H1 (cell line): ENCODE measurements around the gene EPB41L2. TPM values are rescaled to one million over a fixed set of nuclear protein-coding genes. Genes with fewer than 3 reads are reported as not detected.

Experiments
- CTCF ChIA-PET: fragments of 300-600 bp; sonication (Branson Sonifier 250); formaldehyde crosslinking; loops from one replicate; lab custom pipeline; 2021; ENCODE audit not compliant: partially characterized antibody; lab: Charles Lee
- POLR2A ChIA-PET: fragments of 300-600 bp; sonication (Branson Sonifier 250); formaldehyde crosslinking; loops from one replicate; lab custom pipeline; 2021; ENCODE audit warnings: inconsistent platforms; ENCODE audit not compliant: partially characterized antibody; lab: Charles Lee
- DNase-seq, 2 experiments: peaks; one replicate each; pipeline versions ENCODE4 v3.0.0 to v3.0.0-alpha.2; 2010 to 2022; ENCODE audit warnings: low spot score in 2 of 2, low read depth in 1 of 2, mixed read lengths in 1 of 2
- FAIRE-seq: peaks from 2 replicates; lab custom pipeline; 2011; peaks lifted over from hg19 to GRCh38; lab: Jason Lieb, UNC
- H2AFZ ChIP-seq: 2 replicates; pipeline ENCODE4 v1.8.1; 2012; ENCODE audit warnings: low read length, inconsistent platforms
- H2AK5ac ChIP-seq: 2 replicates; pipeline ENCODE4 v1.6.1; 2013; ENCODE audit warnings: low read depth, low read length
- H2BK120ac ChIP-seq: replicated peaks from 2 replicates; pipeline ENCODE3; 2013; ENCODE audit warnings: low read depth, low read length, inconsistent platforms
- H2BK12ac ChIP-seq: 2 replicates; pipeline ENCODE4 v1.6.1; 2013; ENCODE audit warnings: low read depth, low read length
- H2BK15ac ChIP-seq: 2 replicates; pipeline ENCODE4 v1.6.1; 2013; ENCODE audit warnings: low read length
- H2BK20ac ChIP-seq: 2 replicates; pipeline ENCODE4 v1.6.1; 2013; ENCODE audit warnings: low read length
- H2BK5ac ChIP-seq: 2 replicates; pipeline ENCODE4 v1.6.1; 2013; ENCODE audit warnings: low read depth, low read length
- H3K14ac ChIP-seq: 2 replicates; pipeline ENCODE4 v1.6.1; 2013; ENCODE audit warnings: inconsistent platforms; ENCODE audit not compliant: insufficient read length
- H3K18ac ChIP-seq: 2 replicates; pipeline ENCODE4 v1.6.1; 2013; ENCODE audit warnings: low read length; ENCODE audit errors: extremely low read depth
- H3K23ac ChIP-seq: 2 replicates; pipeline ENCODE4 v1.6.1; 2013; ENCODE audit warnings: inconsistent platforms; ENCODE audit not compliant: insufficient read length
- H3K23me2 ChIP-seq: 2 replicates; pipeline ENCODE4 v1.6.1; 2013; ENCODE audit warnings: low read depth, low read length
- H3K27ac ChIP-seq: 2 replicates; pipeline ENCODE4 v1.6.1; 2011; ENCODE audit warnings: low read depth, low read length, inconsistent platforms
- H3K27me3 ChIP-seq, 4 experiments: replicated peaks in 1 of 4; 1 replicate in 1 of 4; 2 replicates in 3 of 4; pipeline versions ENCODE4 v1.6.1 to v1.8.1; 2011 to 2013; ENCODE audit warnings: low read length in 3 of 4, mild to moderate bottlenecking in 3 of 4, inconsistent platforms in 2 of 4, mixed read lengths in 2 of 4, moderate library complexity in 1 of 4; ENCODE audit not compliant: control insufficient read depth in 3 of 4, insufficient read depth in 3 of 4; ENCODE audit errors: extremely low read depth in 1 of 4
- H3K36me3 ChIP-seq, 4 experiments: 2 replicates each; pipeline versions ENCODE4 v1.6.1 to v1.8.1; 2011 to 2013; ENCODE audit warnings: mild to moderate bottlenecking in 4 of 4, low read length in 3 of 4, moderate library complexity in 2 of 4, control low read depth in 1 of 4, inconsistent platforms in 1 of 4; ENCODE audit not compliant: insufficient read depth in 4 of 4, control insufficient read depth in 2 of 4
- H3K4ac ChIP-seq: replicated peaks from 2 replicates; pipeline ENCODE3; 2013; ENCODE audit warnings: low read length, low read depth, mixed read lengths, inconsistent platforms; ENCODE audit not compliant: insufficient read length
- H3K4me1 ChIP-seq, 4 experiments: replicated peaks in 1 of 4; 1 replicate in 1 of 4; 2 replicates in 3 of 4; pipeline versions ENCODE4 v1.6.1 to v1.8.1; 2011 to 2013; ENCODE audit warnings: low read length in 3 of 4, inconsistent platforms in 2 of 4, mixed read lengths in 1 of 4; ENCODE audit not compliant: insufficient read depth in 4 of 4, control insufficient read depth in 3 of 4
- H3K4me2 ChIP-seq, 2 experiments: 2 replicates each; pipeline versions ENCODE4 v1.6.1 to v1.8.1; 2011 to 2013; ENCODE audit warnings: low read depth in 2 of 2, low read length in 2 of 2, control low read depth in 1 of 2, inconsistent platforms in 1 of 2, mild to moderate bottlenecking in 1 of 2; ENCODE audit not compliant: insufficient read depth in 1 of 2
- H3K4me3 ChIP-seq, 4 experiments: fragments of 200-600, 300-600 bp in 1 of 4; sonication (generic), shearing (Covaris generic), sonication (Bioruptor Twin) in 1 of 4; 2 replicates each; pipeline versions ENCODE4 v1.5.1 to v1.8.1; 2011 to 2016; ENCODE audit warnings: low read length in 4 of 4, low read depth in 3 of 4, control low read depth in 2 of 4, inconsistent platforms in 2 of 4, mild to moderate bottlenecking in 2 of 4, mixed read lengths in 1 of 4, moderate library complexity in 1 of 4; ENCODE audit not compliant: insufficient read depth in 2 of 4; ENCODE audit errors: extremely low read depth in 1 of 4
- H3K56ac ChIP-seq: replicated peaks from 2 replicates; pipeline ENCODE3; 2013; ENCODE audit warnings: low read depth, mild to moderate bottlenecking, mixed read lengths, low read length, inconsistent platforms; ENCODE audit not compliant: insufficient read length
- H3K79me1 ChIP-seq: 2 replicates; pipeline ENCODE4 v1.6.1; 2013; ENCODE audit warnings: low read depth, low read length, control low read depth
- H3K79me2 ChIP-seq, 2 experiments: 2 replicates each; pipeline versions ENCODE4 v1.6.1 to v1.8.1; 2012 to 2013; ENCODE audit warnings: low read length in 2 of 2, mild to moderate bottlenecking in 2 of 2, inconsistent platforms in 1 of 2; ENCODE audit not compliant: insufficient read depth in 2 of 2, control insufficient read depth in 1 of 2
- H3K9ac ChIP-seq, 4 experiments: replicated peaks in 1 of 4; 1 replicate in 1 of 4; 2 replicates in 3 of 4; pipeline versions ENCODE4 v1.6.1 to v1.8.1; 2011 to 2013; ENCODE audit warnings: low read depth in 3 of 4, low read length in 3 of 4, control low read depth in 2 of 4, mild to moderate bottlenecking in 2 of 4, moderate library complexity in 2 of 4, inconsistent platforms in 1 of 4; ENCODE audit errors: extremely low read depth in 1 of 4
- H3K9me3 ChIP-seq, 2 experiments: 2 replicates each; pipeline versions ENCODE4 v1.6.1 to v1.8.1; 2012 to 2013; ENCODE audit warnings: mild to moderate bottlenecking in 2 of 2, moderate library complexity in 2 of 2, control low read depth in 1 of 2, inconsistent platforms in 1 of 2, low read depth in 1 of 2, low read length in 1 of 2, mixed read lengths in 1 of 2; ENCODE audit not compliant: insufficient read depth in 2 of 2
- H4K20me1 ChIP-seq, 2 experiments: replicated peaks in 1 of 2; 2 replicates each; pipeline versions ENCODE3 to v1.8.1; 2011 to 2013; ENCODE audit warnings: inconsistent platforms in 2 of 2, low read length in 2 of 2, mild to moderate bottlenecking in 1 of 2; ENCODE audit not compliant: insufficient read depth in 2 of 2, control insufficient read depth in 1 of 2
- H4K5ac ChIP-seq: 2 replicates; pipeline ENCODE4 v1.6.1; 2013; ENCODE audit warnings: low read length, low read depth, mixed read lengths, inconsistent platforms; ENCODE audit not compliant: insufficient read length
- H4K8ac ChIP-seq: 2 replicates; pipeline ENCODE4 v1.8.0; 2013; ENCODE audit warnings: mild to moderate bottlenecking, moderate library complexity, low read length, inconsistent platforms; ENCODE audit not compliant: insufficient read depth; ENCODE audit errors: extremely low read depth
- H4K91ac ChIP-seq: replicated peaks from 2 replicates; pipeline ENCODE3; 2013; ENCODE audit warnings: low read length, mixed read lengths, inconsistent platforms; ENCODE audit not compliant: insufficient read length
- CHD1 ChIP-seq: IDR thresholded peaks from 2 replicates; pipeline ENCODE4 v1.6.1; 2012; ENCODE audit warnings: low read depth, low read length, improper control_type of control experiment
- CHD2 ChIP-seq: IDR thresholded peaks from 2 replicates; pipeline ENCODE4 v1.6.1; 2012; ENCODE audit warnings: low read length, improper control_type of control experiment
- PHF8 ChIP-seq: fragments of 200-600 bp; sonication (generic); conservative IDR thresholded peaks from 2 replicates; pipeline ENCODE4 v1.7.1; 2012; ENCODE audit warnings: low read depth, mild to moderate bottlenecking, inconsistent platforms, low read length, moderate library complexity
- SP1 ChIP-seq: IDR thresholded peaks from 2 replicates; pipeline ENCODE4 v1.6.1; 2011; ENCODE audit warnings: low read depth, low read length
- TCF12 ChIP-seq: IDR thresholded peaks from 2 replicates; pipeline ENCODE4 v1.6.1; 2011; ENCODE audit warnings: low read depth, mild to moderate bottlenecking, low read length
- WGBS, 2 experiments: shearing (Covaris generic) in 1 of 2; methylation state at CpG; one replicate each; pipeline versions ENCODE4 v1.1.6 to v1.1.7; 2013 to 2015; ENCODE audit warnings: low lambda C conversion rate in 2 of 2, mixed read lengths in 2 of 2, inconsistent platforms in 1 of 2, low coverage in 1 of 2, missing lambda C conversion rate in 1 of 2; ENCODE audit not compliant: insufficient replicate concordance in 2 of 2, insufficient coverage in 1 of 2, insufficient read length in 1 of 2; ENCODE audit errors: extremely low coverage in 1 of 2, missing lambda C conversion rate in 1 of 2; 5-methylcytosine and 5-hydroxymethylcytosine counted together
- polyA plus RNA-seq, 7 experiments: library from polyadenylated mRNA; depleted of rRNA in 3 of 7; stranded (reverse) in 5 of 7; unstranded in 2 of 7; fragments of >200 nt in 5 of 7; fragments of 200-250 nt in 2 of 7; gene quantifications; 1 replicate in 5 of 7; 2 replicates in 1 of 7; 4 replicates in 1 of 7; pipeline versions ENCODE4 v1.2.1 to v1.2.3, GENCODE V29; 2011 to 2013; ENCODE audit warnings: missing spikeins in 2 of 7, mixed read lengths in 2 of 7
- total RNA-seq: library from RNA; stranded (reverse); fragmentation: NEBNext Ultra II Directional; extraction: Animal tissue kit (Norgen Biotek cat#: 25700); gene quantifications from 2 replicates; pipeline ENCODE4 v1.2.1, GENCODE V29; 2021
- TF ChIP-seq, protein P1 (sequence below): IDR thresholded peaks from 2 replicates; pipeline ENCODE4 v1.6.1; 2012; ENCODE audit warnings: inconsistent platforms
- TF ChIP-seq, protein P2 (sequence below): IDR thresholded peaks from 2 replicates; pipeline ENCODE4 v1.6.1; 2011; ENCODE audit warnings: low read depth, mild to moderate bottlenecking, low read length; ENCODE audit not compliant: insufficient read depth

Gene EPB41L2
- total and polyA plus RNA-seq, 2 of the 8 experiments (the other 6 are each of a cell fraction or from before 2014, with no cell fraction given) = 22.5 to 123 TPM

DNA sequence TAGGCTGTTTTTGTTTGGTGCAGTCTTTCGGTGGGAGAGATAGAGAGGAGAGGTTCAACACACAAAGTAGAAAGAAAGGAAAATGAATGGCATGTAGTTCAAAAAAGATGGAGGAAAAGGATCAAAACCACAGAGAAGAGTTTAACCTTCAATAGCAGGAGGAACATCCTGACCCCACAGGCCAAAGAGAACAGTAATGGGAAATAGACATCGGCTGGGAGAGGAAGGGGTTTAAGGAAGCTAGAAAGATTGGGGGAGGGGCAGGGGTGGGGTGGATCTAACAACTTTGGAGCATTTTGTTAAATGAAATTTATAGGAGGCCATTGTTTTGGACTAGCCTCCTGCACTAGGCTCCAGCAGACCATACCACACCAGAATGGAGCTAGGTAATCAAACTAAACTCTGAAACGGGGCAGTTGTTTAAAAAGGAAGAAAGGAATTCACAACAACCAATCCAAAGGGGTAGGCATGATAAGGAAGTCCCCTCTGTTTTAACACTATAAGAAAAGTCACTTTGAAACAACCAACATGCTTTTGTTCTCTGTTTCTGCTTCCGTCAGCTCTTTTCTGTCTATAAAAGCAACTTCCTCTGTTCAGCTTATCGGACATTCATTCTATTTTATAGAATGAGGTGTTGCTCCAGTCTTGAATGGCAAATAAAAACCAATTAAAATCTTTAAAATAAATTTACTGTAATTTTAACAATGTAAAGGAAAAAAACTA is 82.6 kb downstream of the EPB41L2 start:
- Histone ChIP-seq H2BK15ac (no peak overlapping the region), H4K5ac (no peak overlapping the region), H4K20me1 (no peaks in the 10 kb centered on the region), H3K79me1 (peaks cover 4% of the 10 kb centered on the region), H2AK5ac (no peak overlapping the region), H3K4me2 (no peak overlapping the region), H2BK12ac (no peak overlapping the region), H3K4ac (no peak overlapping the region), H3K23me2 (no peaks in the 10 kb centered on the region; the same call in 1 of the 2 replicates), H2BK120ac (no peak overlapping the region), H3K79me2 (peaks cover 0 to 43% of the 10 kb centered on the region in 2 experiments; a peak in 2 of 4 replicates), H2AFZ (no peak overlapping the region), H4K8ac (no peak overlapping the region), H3K27me3 (no peaks in the 10 kb centered on the region), H2BK20ac (no peak overlapping the region), H3K4me3 (no peak overlapping the region), H3K56ac (no peak overlapping the region), H3K9ac (no peak overlapping the region), H3K9me3 (no peaks in the 10 kb centered on the region), H4K91ac (no peak overlapping the region), H3K14ac (no peak overlapping the region), H3K18ac (no peak overlapping the region), H3K27ac (no peak overlapping the region), H3K23ac (no peak overlapping the region), H2BK5ac (no peak overlapping the region), H3K4me1 (no peaks in the 10 kb centered on the region; a peak in 1 of 7 replicates), H3K36me3 (no peaks in the 10 kb centered on the region)
- DNase-seq (no peak), FAIRE-seq (no peak)
- POLR2A ChIA-PET = no interaction called here
- WGBS, 2 experiments = 88% methylated on average over 5 of the region's 5 CpGs; no CpG with 5 or more reads in 1 of the 2 experiments
- CTCF ChIA-PET = interaction anchor here (0.5 to 1.6 kb wide), 3 partner anchors 11 to 178 kb away, joined by 3 to 5 read pairs (median 3); no protein-coding TSS in a partner anchor
- TF ChIP-seq CHD1 (no peak), CHD2 (no peak), TCF12 (no peak), SP1 (no peak), PHF8 (no peak)
- TF ChIP-seq, protein P1, sequence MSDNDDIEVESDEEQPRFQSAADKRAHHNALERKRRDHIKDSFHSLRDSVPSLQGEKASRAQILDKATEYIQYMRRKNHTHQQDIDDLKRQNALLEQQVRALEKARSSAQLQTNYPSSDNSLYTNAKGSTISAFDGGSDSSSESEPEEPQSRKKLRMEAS = no peak
- TF ChIP-seq, protein P2, sequence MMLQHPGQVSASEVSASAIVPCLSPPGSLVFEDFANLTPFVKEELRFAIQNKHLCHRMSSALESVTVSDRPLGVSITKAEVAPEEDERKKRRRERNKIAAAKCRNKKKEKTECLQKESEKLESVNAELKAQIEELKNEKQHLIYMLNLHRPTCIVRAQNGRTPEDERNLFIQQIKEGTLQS = no peak
- TF ChIP-seq, all 59 proteins: peak for 0
